SU-DHL-6 (cell line): ENCODE measurements around the gene SERINC5.

Experiments used
- CTCF ChIP-seq: fragments of 200-600 bp; sonication (generic); IDR thresholded peaks from one replicate; pipeline ENCODE4 v1.5.1; 2017; ENCODE audit warnings: antibody characterized with exemption, mild to moderate bottlenecking, low read length, moderate library complexity; ENCODE audit not compliant: insufficient read depth, poor library complexity, severe bottlenecking
- EZH2phosphoT487 ChIP-seq: fragments of 200-600 bp; sonication (generic), shearing (Covaris generic); conservative IDR thresholded peaks from 2 replicates; pipeline ENCODE4 v1.6.1; 2018; ENCODE audit warnings: mild to moderate bottlenecking, antibody characterized with exemption, low read length, moderate library complexity, mixed read lengths

GRCh38 chr5:80288177-80288576 is 32.3 kb upstream of the SERINC5 start:
- TF ChIP-seq EZH2phosphoT487 (no peak), CTCF (no peak)
